GM12878 (cell line): ENCODE results near the gene LRIT1. TPM values are rescaled to one million over a fixed set of nuclear protein-coding genes. Genes with fewer than 3 reads are reported as not detected.

Experiments used
- ATAC-seq: fragments of 200-7000 bp; cut with Tn5 transposase; 3 replicates; pipeline ENCODE4 v1.9.1; 2020; ENCODE audit warnings: mild to moderate bottlenecking, moderate library complexity
- BruUV-seq: library from RNA; stranded (reverse); fragments of 400-500 nt; replicated peaks from 2 replicates; lab custom pipeline; 2021; lab: Mats Ljungman, UMichigan
- CTCF ChIA-PET: fragments of 300-600 bp; sonication (Branson Sonifier 250); formaldehyde crosslinking; extraction: SDS; loops from one replicate; lab custom pipeline; 2021; ENCODE audit warnings: inconsistent platforms; lab: Yijun Ruan, JAX
- POLR2A ChIA-PET: fragments of 350-600 bp; formaldehyde crosslinking; extraction: SDS; loops from one replicate; lab custom pipeline; 2021; ENCODE audit warnings: inconsistent platforms; lab: Charles Lee
- RAD21 ChIA-PET: fragments of 300-600 bp; sonication (Branson Sonifier 250); formaldehyde crosslinking; loops from one replicate; lab custom pipeline; 2023; ENCODE audit warnings: antibody characterized with exemption; ENCODE audit not compliant: unreplicated experiment; lab: Charles Lee
- SMC1A ChIA-PET: fragments of 300-600 bp; sonication (Branson Sonifier 250); formaldehyde crosslinking; loops from one replicate; lab custom pipeline; 2023; ENCODE audit not compliant: unreplicated experiment, uncharacterized antibody; lab: Charles Lee
- DNase-seq: peaks from one replicate; pipeline ENCODE4 v3.0.0-alpha.2; 2011; ENCODE audit warnings: low read depth, low spot score
- FAIRE-seq: peaks from 3 replicates; lab custom pipeline; 2011; peaks lifted over from hg19 to GRCh38; lab: Jason Lieb, UNC
- H2AFZ ChIP-seq: 2 replicates; pipeline ENCODE4 v1.6.0; 2011; ENCODE audit warnings: low read depth, low read length, control low read depth; ENCODE audit not compliant: control insufficient read depth
- H3K27ac ChIP-seq: 2 replicates; pipeline ENCODE4 v1.5.1; 2011; ENCODE audit warnings: control low read depth; ENCODE audit not compliant: control insufficient read depth, insufficient read depth
- H3K27me3 ChIP-seq, 2 experiments: replicated peaks in 1 of 2; 2 replicates each; pipeline versions ENCODE4 v1.6.0 to v1.6.1; 2011; ENCODE audit warnings: low read length in 1 of 2; ENCODE audit not compliant: control insufficient read depth in 2 of 2, insufficient read depth in 2 of 2
- H3K36me3 ChIP-seq, 2 experiments: 2 replicates each; pipeline ENCODE4 v1.5.1; 2011; ENCODE audit warnings: low read length in 1 of 2; ENCODE audit not compliant: control insufficient read depth in 2 of 2, insufficient read depth in 2 of 2
- H3K4me1 ChIP-seq: 2 replicates; pipeline ENCODE4 v1.6.1; 2011; ENCODE audit warnings: mild to moderate bottlenecking, low read length, moderate library complexity, mixed read lengths; ENCODE audit not compliant: control insufficient read depth, insufficient read depth
- H3K4me2 ChIP-seq: 2 replicates; pipeline ENCODE4 v1.6.0; 2011; ENCODE audit warnings: control low read depth; ENCODE audit not compliant: control insufficient read depth, insufficient read depth
- H3K4me3 ChIP-seq: fragments of 200-600 bp; sonication (generic); 2 replicates; pipeline ENCODE4 v1.5.1; 2016
- H3K79me2 ChIP-seq: 2 replicates; pipeline ENCODE4 v1.6.0; 2011; ENCODE audit warnings: low read length; ENCODE audit not compliant: control insufficient read depth, insufficient read depth
- H3K9ac ChIP-seq: 2 replicates; pipeline ENCODE4 v1.8.0; 2011; ENCODE audit warnings: low read length, control low read depth, mixed read lengths; ENCODE audit not compliant: control insufficient read depth, insufficient read depth
- H3K9me3 ChIP-seq: replicated peaks from 3 replicates; pipeline ENCODE4 v1.5.1; 2011; ENCODE audit warnings: mild to moderate bottlenecking, low read length; ENCODE audit not compliant: control insufficient read depth, insufficient read depth
- H4K20me1 ChIP-seq: 2 replicates; pipeline ENCODE4 v1.6.0; 2011; ENCODE audit not compliant: control insufficient read depth, insufficient read depth
- BMI1 ChIP-seq: fragments of 450-650 bp; IDR thresholded peaks from 2 replicates; pipeline ENCODE4 v1.6.1; 2016; ENCODE audit warnings: mild to moderate bottlenecking, moderate library complexity, borderline replicate concordance
- CUX1 ChIP-seq: IDR thresholded peaks from 2 replicates; pipeline ENCODE4 v1.6.1; 2012; ENCODE audit warnings: improper control_type of control experiment, low read depth, low read length; ENCODE audit not compliant: insufficient replicate concordance
- ELK1 ChIP-seq: IDR thresholded peaks from 2 replicates; pipeline ENCODE4 v1.6.1; 2012; ENCODE audit warnings: low read depth, low read length, improper control_type of control experiment
- EP300 ChIP-seq, 2 experiments: fragments of 150-350 bp in 1 of 2; IDR thresholded peaks; 2 replicates each; pipeline ENCODE4 v1.6.1; 2011 to 2012; ENCODE audit warnings: low read depth in 2 of 2, low read length in 2 of 2, borderline replicate concordance in 1 of 2, improper control_type of control experiment in 1 of 2, inconsistent platforms in 1 of 2; ENCODE audit not compliant: control insufficient read depth in 1 of 2
- FOS ChIP-seq: IDR thresholded peaks from 3 replicates; pipeline ENCODE4 v1.6.1; 2011; ENCODE audit warnings: borderline replicate concordance; ENCODE audit not compliant: insufficient read length; ENCODE audit errors: extremely low read depth
- MTA3 ChIP-seq: IDR thresholded peaks from 2 replicates; pipeline ENCODE4 v1.6.1; 2012; ENCODE audit warnings: low read length, inconsistent platforms, borderline replicate concordance
- SMAD5 ChIP-seq: IDR thresholded peaks from 2 replicates; pipeline ENCODE4 v1.6.1; 2016; ENCODE audit warnings: antibody characterized with exemption, low read depth
- SMARCA5 ChIP-seq: fragments of 450-650 bp; IDR thresholded peaks from 2 replicates; pipeline ENCODE4 v1.6.1; 2017; ENCODE audit warnings: mild to moderate bottlenecking
- SUZ12 ChIP-seq: fragments of 200-600 bp; sonication (generic); IDR thresholded peaks from one replicate; pipeline ENCODE4 v1.6.1; 2018; ENCODE audit warnings: antibody characterized with exemption, mild to moderate bottlenecking; ENCODE audit not compliant: unreplicated experiment
- TCF3 ChIP-seq: IDR thresholded peaks from 2 replicates; pipeline ENCODE4 v1.6.1; 2012; ENCODE audit warnings: low read depth, mild to moderate bottlenecking, low read length, borderline replicate concordance; ENCODE audit not compliant: insufficient read depth
- ZNF592 ChIP-seq: fragments of 450-650 bp; IDR thresholded peaks from 2 replicates; pipeline ENCODE4 v1.6.1; 2017; ENCODE audit warnings: mild to moderate bottlenecking, moderate library complexity
- WGBS: methylation state at CpG from one replicate; pipeline ENCODE4 v1.1.6; 2016; ENCODE audit warnings: low lambda C conversion rate; ENCODE audit not compliant: insufficient replicate concordance, insufficient coverage; ENCODE audit errors: missing lambda C conversion rate; 5-methylcytosine and 5-hydroxymethylcytosine counted together
- in situ Hi-C: fragments of 300-500 bp; cut with MboI; formaldehyde crosslinking; loops from 9 replicates; pipeline ENCODE4 v1.14.3; 2018; ENCODE audit warnings: mixed read lengths
- intact Hi-C: fragments of 100-400 bp; cut with micrococcal nuclease; formaldehyde crosslinking; loops from one replicate; pipeline ENCODE4 v1.14.2; 2022; ENCODE audit not compliant: unreplicated experiment
- polyA plus RNA-seq, 11 experiments: library from polyadenylated mRNA; depleted of rRNA in 4 of 11; unstranded in 6 of 11; stranded (reverse) in 5 of 11; fragments of >200 nt; fragmentation: Nextera tagmentation in 4 of 11; fragmentation: Illumina TruSeq in 1 of 11; extraction: Ambion mirVana in 4 of 11; extraction: Trizol in 1 of 11; gene quantifications; 1 replicate in 1 of 11; 2 replicates in 10 of 11; pipeline versions ENCODE4 v1.2.1 to v1.2.3, GENCODE V29; 2011 to 2016; ENCODE audit warnings: inconsistent platforms in 2 of 11, missing spikeins in 2 of 11, low read depth in 1 of 11
- total RNA-seq, 4 experiments: library from RNA; depleted of rRNA in 3 of 4; stranded (reverse); fragments of >200 nt in 3 of 4; fragmentation: Illumina TruSeq in 1 of 4; extraction: Trizol in 1 of 4; gene quantifications; 2 replicates each; pipeline versions ENCODE4 v1.2.1 to v1.2.3, GENCODE V29; 2013 to 2021

LRIT1 gene
- total and polyA plus RNA-seq, 10 of the 15 experiments (the other 5 are each of a cell fraction or from before 2014, with no cell fraction given), result not detected

GRCh38 chr10:84190621-84191020, 50.7 kb downstream of the LRIT1 start (continued):
- no peak for TF ChIP-seq CUX1
- no peak for TF ChIP-seq TCF3
- TF ChIP-seq, all 136 proteins: peak for 0

- no peak overlapping the region for H2AFZ ChIP-seq
- 50% methylated on average over 3 of the region's 3 CpGs for whole genome bisulfite sequencing
- H3K36me3 ChIP-seq, result no peaks in the 10 kb centered on the region
- DNase-seq, result no peak
- ChIA-PET SMC1A (interaction anchor here (1.0 kb wide), 1 partner anchor 50 kb away, joined by 3 read pairs; the partner anchor contains the start of gene GHITM), CTCF (interaction anchor here (2.0 kb wide), 1 partner anchor 41 kb away, joined by 8 read pairs; no protein-coding TSS in a partner anchor), POLR2A (interaction anchor here (0.7 kb wide), 1 partner anchor 11 kb away, joined by 3 read pairs; no protein-coding TSS in a partner anchor), RAD21 (interaction anchor here (1.1 kb wide), 1 partner anchor 41 kb away, joined by 3 read pairs; no protein-coding TSS in a partner anchor)
- no peak overlapping the region for H3K27ac ChIP-seq
- no peak for TF ChIP-seq FOS
- no peak for TF ChIP-seq BMI1
- no peak for TF ChIP-seq SUZ12
- TF ChIP-seq SMAD5, result no peak
- TF ChIP-seq ZNF592, result no peak
- no peak for TF ChIP-seq ELK1
- TF ChIP-seq EP300 (IDR thresholded peaks at IDR 0.05; ENCODE audit: borderline replicate concordance in 1 of 2, control insufficient read depth in 1 of 2, low read depth in 2 of 2, low read length in 2 of 2), result no peak
- TF ChIP-seq SMARCA5, result no peak
- no peak for TF ChIP-seq MTA3
- H3K4me1 ChIP-seq, result no peaks in the 10 kb centered on the region
- no peak for FAIRE-seq
- H4K20me1 ChIP-seq, result no peaks in the 10 kb centered on the region; the same call in 1 of the 2 replicates
- intact Hi-C loops, result no loop called here
- BruUV-seq, result no TSS peak
- H3K79me2 ChIP-seq, result no peaks in the 10 kb centered on the region
- ATAC-seq, result no peak
- H3K4me2 ChIP-seq, result no peak overlapping the region
- H3K9ac ChIP-seq, result no peak overlapping the region
- H3K27me3 ChIP-seq, result peaks cover 3 to 14% of the 10 kb centered on the region in 2 experiments
- in situ Hi-C loops, result no loop called here
- H3K4me3 ChIP-seq, result no peak overlapping the region
- no peaks in the 10 kb centered on the region for H3K9me3 ChIP-seq
These were observed 52.5 kb downstream of the LRIT1 start for GRCh38 chr10:84188815-84189214.
